Hippocampal formation (tissue), 2 donors: Measurements from ENCODE around the gene RASSF10.
"Not testable (repeated sequence)": the region's sequence is repeated elsewhere in the genome, so short reads cannot be mapped to it uniquely, and the experiment has no call there.

Experiments used
- DNase-seq, 2 donors: peaks; one replicate each; lab custom pipeline; 2025; lab: John Stamatoyannopoulos, UW

RASSF10 gene

GRCh38 chr11:13026722-13027121 is 17.6 kb downstream of the RASSF10 start:
- DNase-seq, result no peak

GRCh38 chr11:13028322-13028721 is 19.2 kb downstream of the RASSF10 start:
- no peak for DNase-seq

- DNase-seq, result no peak
Observed at GRCh38 chr11:13029872-13030271, 20.8 kb downstream of the RASSF10 start.

DNA sequence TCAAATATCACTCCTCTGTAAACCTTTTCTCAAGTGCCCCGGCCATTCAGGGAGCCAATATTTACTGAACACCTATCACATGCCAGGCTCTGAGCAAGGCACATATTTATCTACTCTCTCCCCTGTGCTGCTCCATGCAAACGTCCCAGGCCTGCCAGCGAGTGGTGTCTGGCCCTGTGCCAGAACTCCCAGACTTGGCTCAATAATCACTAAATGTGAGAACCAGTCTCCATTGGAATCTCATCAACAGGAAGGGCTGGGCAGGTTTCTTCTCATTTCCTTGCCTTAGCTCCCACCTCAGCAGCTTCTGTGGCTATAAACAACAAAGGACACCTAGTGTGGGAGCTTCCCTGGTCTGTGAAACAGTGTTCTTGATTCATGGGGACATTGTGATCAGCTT is 21.7 kb downstream of the RASSF10 start:
- no peak for DNase-seq

DNA sequence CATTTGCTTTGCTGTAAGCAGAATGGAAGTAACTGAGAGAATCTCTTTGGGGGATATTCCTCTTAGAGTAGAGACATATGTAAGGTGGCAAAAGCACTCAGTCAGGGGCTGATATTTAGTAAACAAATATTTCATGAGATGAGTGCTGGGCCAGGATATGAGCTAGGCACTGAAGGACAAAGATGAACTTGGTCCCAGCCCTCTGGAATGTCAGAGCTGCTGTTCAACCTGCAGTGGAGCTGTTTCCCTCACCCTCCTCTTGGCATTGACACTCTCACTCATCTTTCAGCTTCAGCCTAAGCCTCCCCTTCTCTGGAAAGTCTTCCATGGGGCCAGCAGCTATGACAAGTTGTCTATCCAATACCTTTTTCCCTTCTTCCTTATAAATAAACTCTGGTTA is 22.2 kb downstream of the RASSF10 start:
- no peak for DNase-seq

DNA sequence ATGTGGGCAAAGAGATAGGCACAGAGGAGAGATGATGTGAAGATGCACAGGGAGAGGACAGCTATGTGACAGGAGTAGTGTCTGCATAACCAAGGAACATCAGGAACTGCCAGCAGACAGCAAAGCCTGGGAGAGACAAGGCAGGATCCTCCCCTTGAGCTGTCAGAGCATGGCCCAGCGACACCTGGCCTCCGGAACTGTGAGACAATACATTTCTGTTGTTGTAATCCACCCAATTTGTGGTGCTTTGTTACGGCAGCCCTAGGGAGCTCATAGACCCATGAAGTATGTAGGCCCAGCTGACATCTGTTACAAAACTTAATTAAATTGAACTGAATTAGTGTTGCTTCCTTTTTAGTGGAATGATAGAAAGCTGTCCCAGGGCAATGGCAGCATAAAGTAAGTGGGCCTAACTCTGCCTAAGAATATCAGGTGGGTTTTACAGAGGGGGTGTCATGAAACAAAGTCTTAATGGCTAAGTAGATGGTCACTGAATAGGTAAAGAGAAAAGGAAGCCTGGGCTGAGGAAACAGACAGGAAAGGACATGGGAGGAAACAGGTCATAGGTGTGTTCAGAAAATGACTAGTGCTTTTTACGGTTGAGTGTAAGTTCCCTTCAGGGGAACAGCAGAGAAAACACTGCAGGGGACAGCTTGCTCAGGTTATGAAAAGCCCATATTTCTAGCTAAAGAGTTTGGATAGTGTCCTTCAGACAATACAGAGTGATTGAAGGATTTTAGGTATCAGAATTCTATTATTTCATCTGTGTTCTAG is 24.8 kb downstream of the RASSF10 start:
- no peak for DNase-seq

DNA sequence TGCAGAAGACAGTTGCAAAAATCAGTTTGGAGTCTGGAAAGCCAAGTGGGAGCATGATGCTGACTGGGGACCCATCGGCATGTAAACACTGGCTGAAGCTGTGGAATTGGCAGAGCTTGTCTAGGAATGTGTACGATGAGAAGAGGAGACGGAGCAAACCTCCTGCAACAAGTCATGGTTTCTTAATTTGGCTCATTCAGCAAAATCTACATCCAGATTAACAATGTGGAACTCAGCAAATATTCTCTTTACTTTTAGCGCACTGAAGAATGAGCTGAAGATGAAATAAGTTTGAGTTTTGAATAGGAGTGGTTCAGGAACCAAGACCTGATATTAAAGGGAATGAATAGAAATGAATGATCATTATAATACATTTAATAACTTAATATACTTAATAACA is 26.6 kb downstream of the RASSF10 start:
- DNase-seq, result no peak

DNA sequence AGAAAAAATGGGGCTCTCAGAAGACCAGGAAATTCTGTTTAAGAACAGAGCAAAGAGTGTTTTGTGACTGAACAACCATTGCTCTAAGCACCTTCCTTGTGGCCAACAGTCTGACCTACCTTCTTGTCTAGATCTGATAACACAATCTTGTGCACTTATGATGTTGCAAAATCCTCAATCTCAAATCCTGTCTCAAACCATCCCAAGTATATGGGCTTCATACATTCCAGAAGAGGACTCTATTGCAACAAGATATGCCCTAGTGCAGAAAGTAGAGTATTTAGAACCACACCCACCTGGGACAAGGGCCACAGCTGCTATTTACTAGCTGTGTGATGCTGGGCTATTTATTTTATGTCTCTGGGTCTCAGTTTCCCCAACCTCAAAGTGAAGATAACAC is 27.1 kb downstream of the RASSF10 start:
- no peak for DNase-seq

DNA sequence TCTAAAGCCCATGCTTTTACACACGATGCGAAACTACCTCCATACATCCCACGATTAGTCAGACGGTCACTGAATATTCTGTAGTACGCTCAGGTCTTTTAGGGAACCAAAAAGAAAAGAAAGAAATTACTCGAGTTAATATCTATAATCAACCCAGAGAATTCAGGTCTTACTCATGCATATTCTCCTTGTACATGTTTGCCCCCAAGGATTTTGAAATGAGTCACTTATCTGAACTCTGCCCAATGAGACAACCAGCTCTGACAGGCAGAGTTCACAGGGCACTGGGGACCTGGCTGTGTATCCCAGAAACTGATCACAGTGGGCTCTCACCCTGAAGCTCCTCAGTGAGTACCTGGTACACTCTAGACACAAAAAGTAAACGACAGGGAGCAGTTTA is 29.2 kb downstream of the RASSF10 start:
- DNase-seq, result no peak

DNA sequence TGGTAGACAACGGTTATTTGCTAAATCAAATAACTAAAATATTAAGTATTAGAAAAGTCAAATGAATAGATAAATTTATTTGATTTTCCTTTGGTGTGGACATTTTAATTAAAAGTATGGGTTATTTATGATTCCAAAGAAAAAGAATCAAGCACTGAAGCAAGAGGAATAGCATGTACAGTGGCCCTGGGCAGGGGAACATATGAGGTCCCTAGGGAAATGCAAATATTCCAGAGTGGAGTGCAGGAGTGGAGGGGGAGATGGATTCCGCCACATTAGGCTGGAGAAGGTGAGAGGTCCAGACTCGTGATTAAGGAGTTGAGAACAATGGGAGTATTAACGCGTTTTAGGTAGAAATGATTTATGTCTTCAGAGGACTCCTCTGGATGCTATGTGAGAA is 30.0 kb downstream of the RASSF10 start:
- DNase-seq, result no peak

GRCh38 chr11:13040969-13041561 is 31.9 kb downstream of the RASSF10 start:
- no peak for DNase-seq

- no peak for DNase-seq
Observed at GRCh38 chr11:13042873-13043342, 33.8 kb downstream of the RASSF10 start.

- DNase-seq, result no peak
Observed at GRCh38 chr11:13043912-13044628, 35.0 kb downstream of the RASSF10 start.

DNA sequence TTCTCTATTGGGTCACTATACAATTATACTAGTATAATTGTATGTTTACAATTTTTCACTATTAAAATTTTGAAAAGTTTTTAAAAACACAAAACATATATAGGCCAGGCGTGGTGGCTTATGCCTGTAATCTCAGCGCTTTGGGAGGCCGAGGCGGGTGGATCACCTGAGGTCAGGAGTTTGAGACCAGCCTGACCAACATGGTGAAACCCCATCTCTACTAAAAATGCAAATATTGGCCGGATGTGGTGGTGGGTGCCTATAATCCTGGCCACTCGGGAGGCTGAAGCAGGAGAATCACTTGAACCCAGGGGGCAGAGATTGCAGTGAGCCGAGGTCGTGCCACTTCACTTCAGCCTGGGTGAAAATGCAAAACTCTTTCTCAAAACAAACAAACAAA is 36.0 kb downstream of the RASSF10 start:
- not testable (repeated sequence) for DNase-seq

GRCh38 chr11:13045734-13046133 is 36.6 kb downstream of the RASSF10 start:
- no peak for DNase-seq

GRCh38 chr11:13046637-13047570 is 37.8 kb downstream of the RASSF10 start:
- DNase-seq, result no peak

- DNase-seq, result no peak
Observed at GRCh38 chr11:13047884-13048283, 38.8 kb downstream of the RASSF10 start.

DNA sequence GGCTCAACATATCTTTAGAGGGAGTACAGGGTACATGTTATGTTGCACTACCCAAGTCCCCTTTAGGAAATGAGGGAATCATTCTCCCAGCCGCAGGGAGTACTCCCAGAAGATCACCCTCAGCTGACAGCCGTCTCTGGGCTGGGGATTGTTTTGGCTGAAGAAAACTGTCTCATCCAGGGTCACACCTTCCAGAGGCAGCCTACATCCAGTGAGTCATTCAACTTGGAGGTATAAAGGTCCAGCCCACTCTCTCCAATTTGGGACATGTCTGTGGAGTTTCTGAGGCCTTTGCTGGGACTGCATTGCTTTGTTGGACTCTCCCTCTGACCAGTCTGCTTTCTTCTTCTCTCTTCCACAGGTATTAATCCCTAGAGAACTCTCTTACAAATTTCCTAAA is 42.1 kb downstream of the RASSF10 start:
- no peak for DNase-seq

DNA sequence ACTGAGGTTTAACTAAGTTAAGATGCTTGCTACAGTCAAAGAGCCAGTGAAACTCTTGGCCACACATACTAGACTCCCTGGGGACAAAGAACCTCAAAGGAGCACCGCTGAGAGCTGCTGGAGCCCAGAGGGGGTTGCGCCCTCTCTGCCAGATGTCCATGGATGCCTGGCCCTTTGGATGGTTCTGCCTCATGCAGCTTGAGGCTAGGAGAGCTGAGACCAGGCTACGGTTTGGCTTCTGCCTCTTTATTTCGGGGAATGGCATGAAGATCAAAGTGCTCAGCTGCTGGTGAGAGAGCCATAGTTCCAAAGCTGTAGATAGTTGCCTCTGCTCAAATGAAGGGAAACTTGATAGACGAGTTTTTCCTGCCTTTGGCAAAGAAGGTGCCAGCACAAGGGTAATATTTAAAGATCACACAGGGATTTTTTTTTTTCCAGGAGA is 43.0 kb downstream of the RASSF10 start:
- DNase-seq, result no peak

GRCh38 chr11:13053255-13053917 is 44.3 kb downstream of the RASSF10 start:
- DNase-seq, result no peak

- no peak for DNase-seq
Observed at GRCh38 chr11:13054278-13054677, 45.2 kb downstream of the RASSF10 start.
